Measurements from ENCODE around the gene HDAC9.

DNA sequence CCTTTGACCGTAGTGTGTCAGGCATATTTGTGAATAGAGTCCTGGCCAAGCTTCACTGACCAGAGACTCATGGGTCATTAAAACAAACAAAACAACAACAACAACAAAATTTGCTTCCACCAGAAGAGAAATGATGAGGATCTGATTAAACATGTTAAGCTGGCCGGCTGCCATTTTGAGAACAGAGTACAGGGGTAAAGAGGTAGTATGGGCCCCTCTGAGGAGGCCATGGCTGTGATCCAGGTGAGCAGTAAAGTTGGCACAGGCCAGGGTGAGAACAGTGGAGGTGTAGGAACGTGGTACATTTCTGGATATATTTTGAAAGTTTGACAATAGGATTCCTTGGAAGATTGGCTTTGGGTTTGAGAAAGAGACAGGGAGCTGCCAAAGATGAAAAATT, 369.4 kb downstream of the HDAC9 start:
- TF ChIP-seq, protein P1, sequence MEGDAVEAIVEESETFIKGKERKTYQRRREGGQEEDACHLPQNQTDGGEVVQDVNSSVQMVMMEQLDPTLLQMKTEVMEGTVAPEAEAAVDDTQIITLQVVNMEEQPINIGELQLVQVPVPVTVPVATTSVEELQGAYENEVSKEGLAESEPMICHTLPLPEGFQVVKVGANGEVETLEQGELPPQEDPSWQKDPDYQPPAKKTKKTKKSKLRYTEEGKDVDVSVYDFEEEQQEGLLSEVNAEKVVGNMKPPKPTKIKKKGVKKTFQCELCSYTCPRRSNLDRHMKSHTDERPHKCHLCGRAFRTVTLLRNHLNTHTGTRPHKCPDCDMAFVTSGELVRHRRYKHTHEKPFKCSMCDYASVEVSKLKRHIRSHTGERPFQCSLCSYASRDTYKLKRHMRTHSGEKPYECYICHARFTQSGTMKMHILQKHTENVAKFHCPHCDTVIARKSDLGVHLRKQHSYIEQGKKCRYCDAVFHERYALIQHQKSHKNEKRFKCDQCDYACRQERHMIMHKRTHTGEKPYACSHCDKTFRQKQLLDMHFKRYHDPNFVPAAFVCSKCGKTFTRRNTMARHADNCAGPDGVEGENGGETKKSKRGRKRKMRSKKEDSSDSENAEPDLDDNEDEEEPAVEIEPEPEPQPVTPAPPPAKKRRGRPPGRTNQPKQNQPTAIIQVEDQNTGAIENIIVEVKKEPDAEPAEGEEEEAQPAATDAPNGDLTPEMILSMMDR (IDR thresholded peaks at IDR 0.05): no peak
- TF ChIP-seq POLR2A (IDR thresholded peaks at IDR 0.05): no peak

Data from adrenal gland (tissue), 5 donors.